ENCODE results near the gene MRPS31. TPM values are rescaled to one million over a fixed set of nuclear protein-coding genes. Genes with fewer than 3 reads are reported as not detected.

The MRPS31 gene
- total and polyA plus RNA-seq, 2 donors (not counting 1 experiment from before 2014, with no cell fraction given): 20.5 to 34.4 TPM

- H3K36me3 ChIP-seq (replicated peaks in 1 of 2; ENCODE audit: control extremely low read depth in 1 of 2, control insufficient read depth in 1 of 2, extremely low read depth in 1 of 2, insufficient read depth in 2 of 2, low read length in 1 of 2): no peaks in the 10 kb centered on the region
- peaks cover 19 to 22% of the 10 kb centered on the region in 2 donors for H3K4me1 ChIP-seq (ENCODE audit: control insufficient read depth in 2 of 2, insufficient read depth in 2 of 2, low read length in 2 of 2)
- ATAC-seq (ENCODE audit: low read depth) (no peak), DNase-seq (no peak)
- POLR2A ChIA-PET: no interaction called here
- H3K27me3 ChIP-seq (replicated peaks in 1 of 4; ENCODE audit: control extremely low read depth in 1 of 4, control insufficient read depth in 3 of 4, insufficient read depth in 4 of 4, low read length in 3 of 4): no peaks in the 10 kb centered on the region
- H3K9me3 ChIP-seq (ENCODE audit: control extremely low read depth in 1 of 3, control insufficient read depth in 2 of 3, insufficient read depth in 1 of 3, low read length in 2 of 3): no peaks in the 10 kb centered on the region
- CTCF ChIA-PET: interaction anchor here (0.7 to 9.8 kb wide), 10 partner anchors 12 to 998 kb away, joined by 3 to 239 read pairs (median 11); no protein-coding TSS in a partner anchor
- H3K27ac ChIP-seq (ENCODE audit: low read length in 2 of 2): no peak overlapping the region
- Mint-ChIP-seq H3K4me3 (no peak overlapping the region), H3K4me1 (peaks cover 19% of the 10 kb centered on the region), H3K9me3 (ENCODE audit: insufficient read depth) (no peaks in the 10 kb centered on the region), H3K27ac (no peak overlapping the region), H3K27me3 (no peaks in the 10 kb centered on the region)
- intact Hi-C loops (cut with micrococcal nuclease): loop anchor here (5.0 kb wide), 1 partner anchor 553 kb away; no protein-coding TSS in a partner anchor
- H3K79me2 ChIP-seq (ENCODE audit: control insufficient read depth, insufficient read depth, low read length): peaks cover 25% of the 10 kb centered on the region
- TF ChIP-seq CTCF (IDR thresholded peaks at IDR 0.05) (no peak), EZH2 (IDR thresholded peaks at IDR 0.05; ENCODE audit: borderline replicate concordance, insufficient read depth, low read depth, low read length, poor library complexity, severe bottlenecking) (no peak)
- no peaks in the 10 kb centered on the region for H4K20me1 ChIP-seq (ENCODE audit: control insufficient read depth, insufficient read depth, low read length, poor library complexity, severe bottlenecking)
- 97% methylated on average over 3 of the region's 7 CpGs for WGBS (ENCODE audit: insufficient coverage)
- H2AFZ ChIP-seq (ENCODE audit: insufficient read depth, low read depth, low read length, poor library complexity, severe bottlenecking): no peak overlapping the region
- no peak overlapping the region for H3K4me2 ChIP-seq (replicated peaks; ENCODE audit: low read depth, low read length, poor library complexity, severe bottlenecking)
- no peak overlapping the region for H3K4me3 ChIP-seq (ENCODE audit: control extremely low read depth in 1 of 5, extremely low read depth in 1 of 5, insufficient read depth in 1 of 5, low read depth in 2 of 5, low read length in 4 of 5)
- H3K9ac ChIP-seq (ENCODE audit: low read length): no peak overlapping the region
Observed at GRCh38 chr13:40680659-40681323, 90.2 kb downstream of the MRPS31 start.

GRCh38 chr13:40679480-40679985 lies 91.5 kb downstream of the MRPS31 start:
- H3K27me3 Mint-ChIP-seq: no peaks in the 10 kb centered on the region
- Histone ChIP-seq H2AFZ (ENCODE audit: insufficient read depth, low read depth, low read length, poor library complexity, severe bottlenecking) (no peak overlapping the region), H3K4me1 (ENCODE audit: control insufficient read depth in 2 of 2, insufficient read depth in 2 of 2, low read length in 2 of 2) (peaks cover 19 to 22% of the 10 kb centered on the region in 2 donors), H4K20me1 (ENCODE audit: control insufficient read depth, insufficient read depth, low read length, poor library complexity, severe bottlenecking) (no peaks in the 10 kb centered on the region), H3K9me3 (ENCODE audit: control extremely low read depth in 1 of 3, control insufficient read depth in 2 of 3, insufficient read depth in 1 of 3, low read length in 2 of 3) (no peaks in the 10 kb centered on the region), H3K27me3 (replicated peaks in 1 of 4; ENCODE audit: control extremely low read depth in 1 of 4, control insufficient read depth in 3 of 4, insufficient read depth in 4 of 4, low read length in 3 of 4) (no peaks in the 10 kb centered on the region), H3K4me2 (replicated peaks; ENCODE audit: low read depth, low read length, poor library complexity, severe bottlenecking) (no peak overlapping the region), H3K9ac (ENCODE audit: low read length) (no peak overlapping the region), H3K4me3 (ENCODE audit: control extremely low read depth in 1 of 5, extremely low read depth in 1 of 5, insufficient read depth in 1 of 5, low read depth in 2 of 5, low read length in 4 of 5) (no peak overlapping the region), H3K36me3 (replicated peaks in 1 of 2; ENCODE audit: control extremely low read depth in 1 of 2, control insufficient read depth in 1 of 2, extremely low read depth in 1 of 2, insufficient read depth in 2 of 2, low read length in 1 of 2) (no peaks in the 10 kb centered on the region), H3K79me2 (ENCODE audit: control insufficient read depth, insufficient read depth, low read length) (peaks cover 25% of the 10 kb centered on the region), H3K27ac (ENCODE audit: low read length in 2 of 2) (no peak overlapping the region)
- ChIA-PET CTCF (interaction anchor here (1.5 to 9.8 kb wide), 4 partner anchors 98 to 994 kb away, joined by 3 to 239 read pairs (median 106); no protein-coding TSS in a partner anchor), POLR2A (no interaction called here)
- peaks cover 19% of the 10 kb centered on the region for H3K4me1 Mint-ChIP-seq
- intact Hi-C loops (cut with micrococcal nuclease): no loop called here
- TF ChIP-seq EZH2 (IDR thresholded peaks at IDR 0.05; ENCODE audit: borderline replicate concordance, insufficient read depth, low read depth, low read length, poor library complexity, severe bottlenecking): no peak
- no peak for TF ChIP-seq CTCF (IDR thresholded peaks at IDR 0.05)
- H3K27ac Mint-ChIP-seq: no peak overlapping the region
- WGBS (ENCODE audit: insufficient coverage): 84% methylated on average over 2 of the region's 6 CpGs
- no peak for ATAC-seq (ENCODE audit: low read depth)
- no peaks in the 10 kb centered on the region for H3K9me3 Mint-ChIP-seq (ENCODE audit: insufficient read depth)
- H3K4me3 Mint-ChIP-seq: no peak overlapping the region
- DNase-seq: no peak

All from B cell (primary cell).